ENCODE results near the gene RAI2. TPM values are rescaled to one million over a fixed set of nuclear protein-coding genes. Genes with fewer than 3 reads are reported as not detected.

The RAI2 gene
- total RNA-seq, 4 donors from 2014 or later = 2.5 to 8.5 (median 4.6) TPM

DNA sequence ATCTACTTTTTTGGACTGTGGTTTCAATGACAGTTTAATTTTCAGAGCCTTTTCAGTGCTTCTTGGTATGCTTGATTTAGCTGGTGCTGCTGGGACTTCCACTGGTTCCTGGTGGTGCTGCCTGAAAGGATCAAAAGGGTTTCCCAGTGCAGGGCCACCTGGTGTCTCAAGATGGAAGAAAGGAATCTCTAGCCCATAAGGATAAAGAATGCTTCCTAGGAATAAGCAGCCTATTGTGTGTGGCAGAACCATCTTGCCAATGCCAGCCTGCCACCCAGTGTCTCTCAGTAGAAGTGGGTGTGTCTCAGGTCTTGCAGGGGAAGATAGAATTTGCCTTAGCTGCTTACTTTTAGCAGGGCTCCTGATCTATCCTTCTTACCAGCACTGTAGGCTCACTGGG lies 15.0 kb upstream of the RAI2 start:
- Histone ChIP-seq H3K36me3 (no peaks in the 10 kb centered on the region), H3K4me1 (no peaks in the 10 kb centered on the region), H3K27me3 (no peaks in the 10 kb centered on the region), H3K4me3 (no peak overlapping the region), H3K9me3 (no peaks in the 10 kb centered on the region), H3K27ac (no peak overlapping the region)
- intact Hi-C loops (cut with DNase I; ENCODE audit: low total_unique reads) = no loop called here
- DNase-seq (no peak), ATAC-seq (no peak)
- no peak for TF ChIP-seq POLR2A (IDR thresholded peaks at IDR 0.05)
- TF ChIP-seq, protein P1, sequence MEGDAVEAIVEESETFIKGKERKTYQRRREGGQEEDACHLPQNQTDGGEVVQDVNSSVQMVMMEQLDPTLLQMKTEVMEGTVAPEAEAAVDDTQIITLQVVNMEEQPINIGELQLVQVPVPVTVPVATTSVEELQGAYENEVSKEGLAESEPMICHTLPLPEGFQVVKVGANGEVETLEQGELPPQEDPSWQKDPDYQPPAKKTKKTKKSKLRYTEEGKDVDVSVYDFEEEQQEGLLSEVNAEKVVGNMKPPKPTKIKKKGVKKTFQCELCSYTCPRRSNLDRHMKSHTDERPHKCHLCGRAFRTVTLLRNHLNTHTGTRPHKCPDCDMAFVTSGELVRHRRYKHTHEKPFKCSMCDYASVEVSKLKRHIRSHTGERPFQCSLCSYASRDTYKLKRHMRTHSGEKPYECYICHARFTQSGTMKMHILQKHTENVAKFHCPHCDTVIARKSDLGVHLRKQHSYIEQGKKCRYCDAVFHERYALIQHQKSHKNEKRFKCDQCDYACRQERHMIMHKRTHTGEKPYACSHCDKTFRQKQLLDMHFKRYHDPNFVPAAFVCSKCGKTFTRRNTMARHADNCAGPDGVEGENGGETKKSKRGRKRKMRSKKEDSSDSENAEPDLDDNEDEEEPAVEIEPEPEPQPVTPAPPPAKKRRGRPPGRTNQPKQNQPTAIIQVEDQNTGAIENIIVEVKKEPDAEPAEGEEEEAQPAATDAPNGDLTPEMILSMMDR (IDR thresholded peaks at IDR 0.05 in 4 of 5, conservative IDR thresholded peaks at IDR 0.05 in 1 of 5) = no peak
- in situ Hi-C loops (cut with MboI; ENCODE audit: low sequenced_read_pairs in 4 of 4) = no loop called here

DNA sequence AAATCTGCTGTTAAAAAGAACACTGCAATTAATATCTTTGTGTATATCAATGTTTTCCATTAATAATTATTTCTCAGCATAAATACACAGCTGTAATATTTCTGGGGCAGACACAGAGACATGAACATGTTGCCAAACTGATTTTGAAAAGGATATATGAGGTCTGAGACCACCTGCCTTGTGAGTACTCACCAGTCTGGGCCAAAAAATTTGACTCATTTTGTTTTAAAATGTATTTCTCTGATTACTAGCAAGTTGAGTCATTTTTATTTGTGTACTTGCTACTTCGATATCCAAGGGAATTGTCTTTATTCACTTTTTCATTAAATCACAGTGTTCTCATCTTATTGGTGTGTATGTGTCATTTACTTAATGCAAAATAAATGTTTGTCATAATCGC lies 8.5 kb upstream of the RAI2 start:
- H3K4me3 ChIP-seq = no peak overlapping the region
- intact Hi-C loops (cut with DNase I; ENCODE audit: low total_unique reads) = no loop called here
- H3K27me3 ChIP-seq = no peaks in the 10 kb centered on the region
- in situ Hi-C loops (cut with MboI; ENCODE audit: low sequenced_read_pairs in 4 of 4) = no loop called here
- ATAC-seq (no peak), DNase-seq (no peak)
- TF ChIP-seq, protein P1 (IDR thresholded peaks at IDR 0.05 in 4 of 5, conservative IDR thresholded peaks at IDR 0.05 in 1 of 5) = no peak
- no peak for TF ChIP-seq POLR2A (IDR thresholded peaks at IDR 0.05)
- H3K4me1 ChIP-seq = no peaks in the 10 kb centered on the region
- H3K27ac ChIP-seq = no peak overlapping the region
- H3K36me3 ChIP-seq = no peaks in the 10 kb centered on the region
- H3K9me3 ChIP-seq = no peaks in the 10 kb centered on the region

DNA sequence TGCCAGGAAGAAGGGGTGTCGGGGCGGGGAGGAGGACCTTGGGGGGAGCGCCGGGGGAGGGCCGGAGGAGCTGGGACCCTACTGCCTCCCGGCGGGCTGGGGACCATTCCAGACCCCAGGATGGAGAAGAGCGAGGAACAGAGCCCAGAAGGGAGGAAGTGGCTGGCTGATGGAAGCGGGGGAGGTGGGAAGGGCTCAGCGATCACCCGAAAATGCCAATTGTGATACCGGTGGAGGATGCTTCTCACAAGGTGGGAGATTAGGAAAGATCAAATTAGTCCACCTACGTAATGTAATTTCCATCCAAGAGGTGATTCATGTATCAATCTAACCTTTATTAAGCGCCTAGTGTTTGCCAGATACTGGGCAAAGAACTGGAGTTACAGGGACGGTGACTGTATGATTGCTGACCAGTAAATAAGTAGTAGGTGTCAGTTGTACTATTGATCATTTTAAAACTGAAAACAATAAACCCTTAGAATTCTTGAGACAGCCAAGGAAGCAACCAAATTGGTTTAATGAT lies 452 bp upstream of the RAI2 start:
- in situ Hi-C loops (cut with MboI; ENCODE audit: low sequenced_read_pairs in 4 of 4) = no loop called here
- H3K27ac ChIP-seq = peak overlapping the region in 1 of 4 donors; percentile 67
- DNase-seq = no peak

DNA sequence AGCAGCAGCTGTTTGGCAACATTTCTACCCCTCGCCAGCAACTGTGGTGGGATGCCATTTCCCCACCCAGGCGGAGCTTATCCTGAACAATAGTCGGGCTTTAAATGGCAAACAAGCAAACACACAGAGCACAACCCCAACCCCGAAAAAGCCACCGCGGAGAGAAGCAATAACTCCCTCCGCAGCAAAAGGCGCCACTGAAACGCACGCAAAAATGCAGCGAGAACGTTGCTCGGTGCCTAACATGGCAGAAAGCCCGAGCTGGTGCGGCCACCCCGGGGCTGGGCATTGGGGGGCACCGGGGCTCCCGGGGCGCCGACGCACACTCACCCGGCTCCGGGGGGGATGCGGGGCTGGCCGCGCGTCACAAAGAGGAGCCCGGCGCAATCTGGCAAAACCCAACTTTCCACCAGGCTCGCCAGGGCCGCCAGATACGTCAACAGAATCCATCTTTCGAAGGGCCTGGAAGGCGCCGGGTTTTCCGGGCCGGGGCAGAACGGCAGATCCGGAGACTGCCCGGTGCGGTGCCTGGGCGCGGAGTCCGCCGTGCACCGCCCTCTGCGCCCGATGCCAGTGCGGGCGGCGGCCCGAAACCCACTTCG lies 818 bp downstream of the RAI2 start:
- TF ChIP-seq, protein P1 (IDR thresholded peaks at IDR 0.05 in 4 of 5, conservative IDR thresholded peaks at IDR 0.05 in 1 of 5) = no peak
- no peak for TF ChIP-seq POLR2A (IDR thresholded peaks at IDR 0.05)
- in situ Hi-C loops (cut with MboI; ENCODE audit: low sequenced_read_pairs in 4 of 4) (no loop called here), intact Hi-C loops (cut with DNase I; ENCODE audit: low total_unique reads) (loop anchor here (5.0 kb wide), 1 partner anchor 43 kb away; no protein-coding TSS in a partner anchor)
- Histone ChIP-seq H3K9me3 (no peaks in the 10 kb centered on the region), H3K27ac (peak overlapping the region; percentile 44 to 66 (median 52)), H3K27me3 (peaks cover 0 to 15% (median 0%) of the 10 kb centered on the region in 3 donors), H3K4me1 (peaks cover 0 to 3% of the 10 kb centered on the region in 2 donors), H3K4me3 (peak overlapping the region; percentile 53 to 63 (median 62)), H3K36me3 (no peaks in the 10 kb centered on the region)
- DNase-seq (no peak), ATAC-seq (peak; percentile 34 to 44)

More for the DNA sequence above, 452 bp upstream of the RAI2 start:
- Histone ChIP-seq H3K36me3 (no peaks in the 10 kb centered on the region), H3K27me3 (peaks cover 0 to 15% (median 0%) of the 10 kb centered on the region in 3 donors), H3K9me3 (no peaks in the 10 kb centered on the region), H3K4me3 (peak overlapping the region; percentile 41 to 55 (median 48)), H3K4me1 (peaks cover 0 to 3% of the 10 kb centered on the region in 2 donors)
- no peak for ATAC-seq
- intact Hi-C loops (cut with DNase I; ENCODE audit: low total_unique reads) = loop anchor here (5.0 kb wide), 1 partner anchor 44 kb away; no protein-coding TSS in a partner anchor
- TF ChIP-seq, protein P1 (IDR thresholded peaks at IDR 0.05 in 4 of 5, conservative IDR thresholded peaks at IDR 0.05 in 1 of 5) = no peak
- TF ChIP-seq POLR2A (IDR thresholded peaks at IDR 0.05) = no peak
